Measurements from ENCODE around the gene CNTNAP2.

DNA sequence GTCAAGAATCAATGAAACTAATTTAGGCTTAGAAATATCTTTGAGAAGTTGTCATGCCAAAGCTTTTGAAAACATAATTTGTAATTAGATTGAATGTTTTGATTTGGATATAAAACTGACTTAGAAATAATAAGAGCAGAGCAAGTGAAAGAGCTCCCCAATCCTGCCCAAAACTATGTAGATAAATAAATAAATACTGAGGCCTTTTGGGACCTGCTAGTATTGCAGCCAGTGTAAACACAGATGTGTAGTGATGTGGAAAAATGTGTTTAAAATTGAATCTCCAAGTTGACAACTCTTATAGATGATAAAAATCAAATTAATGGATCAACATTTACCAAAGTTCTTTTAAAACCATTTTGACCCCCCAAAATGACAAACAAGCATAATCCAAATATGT is 896.1 kb downstream of the CNTNAP2 start:
- TF ChIP-seq, protein P1, sequence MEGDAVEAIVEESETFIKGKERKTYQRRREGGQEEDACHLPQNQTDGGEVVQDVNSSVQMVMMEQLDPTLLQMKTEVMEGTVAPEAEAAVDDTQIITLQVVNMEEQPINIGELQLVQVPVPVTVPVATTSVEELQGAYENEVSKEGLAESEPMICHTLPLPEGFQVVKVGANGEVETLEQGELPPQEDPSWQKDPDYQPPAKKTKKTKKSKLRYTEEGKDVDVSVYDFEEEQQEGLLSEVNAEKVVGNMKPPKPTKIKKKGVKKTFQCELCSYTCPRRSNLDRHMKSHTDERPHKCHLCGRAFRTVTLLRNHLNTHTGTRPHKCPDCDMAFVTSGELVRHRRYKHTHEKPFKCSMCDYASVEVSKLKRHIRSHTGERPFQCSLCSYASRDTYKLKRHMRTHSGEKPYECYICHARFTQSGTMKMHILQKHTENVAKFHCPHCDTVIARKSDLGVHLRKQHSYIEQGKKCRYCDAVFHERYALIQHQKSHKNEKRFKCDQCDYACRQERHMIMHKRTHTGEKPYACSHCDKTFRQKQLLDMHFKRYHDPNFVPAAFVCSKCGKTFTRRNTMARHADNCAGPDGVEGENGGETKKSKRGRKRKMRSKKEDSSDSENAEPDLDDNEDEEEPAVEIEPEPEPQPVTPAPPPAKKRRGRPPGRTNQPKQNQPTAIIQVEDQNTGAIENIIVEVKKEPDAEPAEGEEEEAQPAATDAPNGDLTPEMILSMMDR (conservative IDR thresholded peaks at IDR 0.05): no peak
- TF ChIP-seq ZFX (IDR thresholded peaks at IDR 0.05): no peak

Measured in C4-2B (cell line).